Measurements from ENCODE around the gene AAK1.
"Not testable (repeated sequence)": the region's sequence is repeated elsewhere in the genome, so short reads cannot be mapped to it uniquely, and the experiment has no call there.

- TF ChIP-seq, protein P1, sequence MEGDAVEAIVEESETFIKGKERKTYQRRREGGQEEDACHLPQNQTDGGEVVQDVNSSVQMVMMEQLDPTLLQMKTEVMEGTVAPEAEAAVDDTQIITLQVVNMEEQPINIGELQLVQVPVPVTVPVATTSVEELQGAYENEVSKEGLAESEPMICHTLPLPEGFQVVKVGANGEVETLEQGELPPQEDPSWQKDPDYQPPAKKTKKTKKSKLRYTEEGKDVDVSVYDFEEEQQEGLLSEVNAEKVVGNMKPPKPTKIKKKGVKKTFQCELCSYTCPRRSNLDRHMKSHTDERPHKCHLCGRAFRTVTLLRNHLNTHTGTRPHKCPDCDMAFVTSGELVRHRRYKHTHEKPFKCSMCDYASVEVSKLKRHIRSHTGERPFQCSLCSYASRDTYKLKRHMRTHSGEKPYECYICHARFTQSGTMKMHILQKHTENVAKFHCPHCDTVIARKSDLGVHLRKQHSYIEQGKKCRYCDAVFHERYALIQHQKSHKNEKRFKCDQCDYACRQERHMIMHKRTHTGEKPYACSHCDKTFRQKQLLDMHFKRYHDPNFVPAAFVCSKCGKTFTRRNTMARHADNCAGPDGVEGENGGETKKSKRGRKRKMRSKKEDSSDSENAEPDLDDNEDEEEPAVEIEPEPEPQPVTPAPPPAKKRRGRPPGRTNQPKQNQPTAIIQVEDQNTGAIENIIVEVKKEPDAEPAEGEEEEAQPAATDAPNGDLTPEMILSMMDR (IDR thresholded peaks at IDR 0.05), result not testable (repeated sequence)
- not testable (repeated sequence) for TF ChIP-seq POLR2AphosphoS5, POLR2A (IDR thresholded peaks at IDR 0.05)
Measured at GRCh38 chr2:69673098-69673497, 29.6 kb upstream of the AAK1 start.

Measured in prostate gland (tissue), 2 donors.